Measurements from ENCODE around the gene AUTS2.
A peak's percentile ranks its signal among the peaks of the same experiment; 100 is the strongest.

The AUTS2 gene

GRCh38 chr7:69598081-69598486 is at the start of gene AUTS2:
Gene AUTS2 (plus strand): TSS chr7:69598475. CDS start chr7:69599654, 1,179 bp downstream.
- ChIA-PET POLR2A (no interaction called here), CTCF (no interaction called here)
- TF ChIP-seq ZNF596 (tag by site-specific recombination; IDR thresholded peaks at IDR 0.05) (peak; percentile 99), SP2 (tag by site-specific recombination; IDR thresholded peaks at IDR 0.05) (0 out of 2 replicates have a peak, but pooled peaks have one; percentile 5), ZNF544 (tag by site-specific recombination; IDR thresholded peaks at IDR 0.05) (no peak), ZNF530 (tag by site-specific recombination; IDR thresholded peaks at IDR 0.05; ENCODE audit: low read depth) (no peak)
- Histone ChIP-seq H3K36me3 (ENCODE audit: control insufficient read depth in 2 of 2, insufficient read depth in 1 of 2, low read length in 2 of 2) (no peaks in the 10 kb centered on the region), H3K9me3 (ENCODE audit: control insufficient read depth, insufficient read depth, low read depth, low read length) (no peaks in the 10 kb centered on the region), H3K4me3 (ENCODE audit: low read depth, low read length) (peak within 1 kb of the TSS; percentile 89), H3K27ac (ENCODE audit: extremely low read depth, low read depth, low read length) (peak within 1 kb of the TSS; percentile 98), H3K4me1 (ENCODE audit: control insufficient read depth, insufficient read depth, low read length) (peaks cover 17% of the 10 kb centered on the region)

GRCh38 chr7:69550991-69551390 is 47.3 kb upstream of the AUTS2 start:
- H3K36me3 ChIP-seq (ENCODE audit: control insufficient read depth in 2 of 2, insufficient read depth in 1 of 2, low read length in 2 of 2): no peaks in the 10 kb centered on the region
- H3K27ac ChIP-seq (ENCODE audit: extremely low read depth, low read depth, low read length): no peak overlapping the region
- ChIA-PET CTCF (no interaction called here), POLR2A (no interaction called here)
- TF ChIP-seq ZNF530 (tag by site-specific recombination; IDR thresholded peaks at IDR 0.05; ENCODE audit: low read depth) (no peak), ZNF76 (tag by site-specific recombination; IDR thresholded peaks at IDR 0.05; ENCODE audit: borderline replicate concordance, low read depth) (no peak), OSR2 (tag by site-specific recombination; IDR thresholded peaks at IDR 0.05) (no peak), EGR2 (tag by site-specific recombination; IDR thresholded peaks at IDR 0.05; ENCODE audit: low read depth) (no peak), ZNF311 (tag by site-specific recombination; IDR thresholded peaks at IDR 0.05; ENCODE audit: borderline replicate concordance) (no peak), ZSCAN16 (tag by site-specific recombination; IDR thresholded peaks at IDR 0.05) (no peak), FEZF1 (tag by site-specific recombination; IDR thresholded peaks at IDR 0.05) (no peak), ZNF560 (tag by site-specific recombination; IDR thresholded peaks at IDR 0.05; ENCODE audit: borderline replicate concordance) (no peak), ZNF10 (tag by site-specific recombination; IDR thresholded peaks at IDR 0.05) (no peak)
- TF ChIP-seq, protein P1, sequence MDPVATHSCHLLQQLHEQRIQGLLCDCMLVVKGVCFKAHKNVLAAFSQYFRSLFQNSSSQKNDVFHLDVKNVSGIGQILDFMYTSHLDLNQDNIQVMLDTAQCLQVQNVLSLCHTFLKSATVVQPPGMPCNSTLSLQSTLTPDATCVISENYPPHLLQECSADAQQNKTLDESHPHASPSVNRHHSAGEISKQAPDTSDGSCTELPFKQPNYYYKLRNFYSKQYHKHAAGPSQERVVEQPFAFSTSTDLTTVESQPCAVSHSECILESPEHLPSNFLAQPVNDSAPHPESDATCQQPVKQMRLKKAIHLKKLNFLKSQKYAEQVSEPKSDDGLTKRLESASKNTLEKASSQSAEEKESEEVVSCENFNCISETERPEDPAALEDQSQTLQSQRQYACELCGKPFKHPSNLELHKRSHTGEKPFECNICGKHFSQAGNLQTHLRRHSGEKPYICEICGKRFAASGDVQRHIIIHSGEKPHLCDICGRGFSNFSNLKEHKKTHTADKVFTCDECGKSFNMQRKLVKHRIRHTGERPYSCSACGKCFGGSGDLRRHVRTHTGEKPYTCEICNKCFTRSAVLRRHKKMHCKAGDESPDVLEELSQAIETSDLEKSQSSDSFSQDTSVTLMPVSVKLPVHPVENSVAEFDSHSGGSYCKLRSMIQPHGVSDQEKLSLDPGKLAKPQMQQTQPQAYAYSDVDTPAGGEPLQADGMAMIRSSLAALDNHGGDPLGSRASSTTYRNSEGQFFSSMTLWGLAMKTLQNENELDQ (tag by site-specific recombination; IDR thresholded peaks at IDR 0.05; ENCODE audit: low read depth): no peak
- no peaks in the 10 kb centered on the region for H3K4me1 ChIP-seq (ENCODE audit: control insufficient read depth, insufficient read depth, low read length)
- no peaks in the 10 kb centered on the region for H3K9me3 ChIP-seq (ENCODE audit: control insufficient read depth, insufficient read depth, low read depth, low read length)
- no peak overlapping the region for H3K4me3 ChIP-seq (ENCODE audit: low read depth, low read length)

- no peaks in the 10 kb centered on the region for H3K4me1 ChIP-seq (ENCODE audit: control insufficient read depth, insufficient read depth, low read length)
- no peak overlapping the region for H3K27ac ChIP-seq (ENCODE audit: extremely low read depth, low read depth, low read length)
- H3K4me3 ChIP-seq (ENCODE audit: low read depth, low read length): no peak overlapping the region
- H3K36me3 ChIP-seq (ENCODE audit: control insufficient read depth in 2 of 2, insufficient read depth in 1 of 2, low read length in 2 of 2): no peaks in the 10 kb centered on the region
- H3K9me3 ChIP-seq (ENCODE audit: control insufficient read depth, insufficient read depth, low read depth, low read length): no peaks in the 10 kb centered on the region
- ChIA-PET CTCF (no interaction called here), POLR2A (no interaction called here)
- TF ChIP-seq, protein P2, sequence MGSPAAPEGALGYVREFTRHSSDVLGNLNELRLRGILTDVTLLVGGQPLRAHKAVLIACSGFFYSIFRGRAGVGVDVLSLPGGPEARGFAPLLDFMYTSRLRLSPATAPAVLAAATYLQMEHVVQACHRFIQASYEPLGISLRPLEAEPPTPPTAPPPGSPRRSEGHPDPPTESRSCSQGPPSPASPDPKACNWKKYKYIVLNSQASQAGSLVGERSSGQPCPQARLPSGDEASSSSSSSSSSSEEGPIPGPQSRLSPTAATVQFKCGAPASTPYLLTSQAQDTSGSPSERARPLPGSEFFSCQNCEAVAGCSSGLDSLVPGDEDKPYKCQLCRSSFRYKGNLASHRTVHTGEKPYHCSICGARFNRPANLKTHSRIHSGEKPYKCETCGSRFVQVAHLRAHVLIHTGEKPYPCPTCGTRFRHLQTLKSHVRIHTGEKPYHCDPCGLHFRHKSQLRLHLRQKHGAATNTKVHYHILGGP (tag by site-specific recombination; IDR thresholded peaks at IDR 0.05): no peak
- TF ChIP-seq ZBTB44 (tag by site-specific recombination; IDR thresholded peaks at IDR 0.05) (no peak), KLF8 (tag by site-specific recombination; IDR thresholded peaks at IDR 0.05) (no peak), MYNN (tag by site-specific recombination; IDR thresholded peaks at IDR 0.05; ENCODE audit: borderline replicate concordance) (no peak), SETDB1 (IDR thresholded peaks at IDR 0.05; ENCODE audit: insufficient read length, low read length) (no peak), ZNF792 (tag by site-specific recombination; IDR thresholded peaks at IDR 0.05) (no peak), ZNF184 (tag by site-specific recombination; IDR thresholded peaks at IDR 0.05) (no peak), ZNF639 (tag by site-specific recombination; IDR thresholded peaks at IDR 0.05) (no peak), ZNF530 (tag by site-specific recombination; IDR thresholded peaks at IDR 0.05; ENCODE audit: low read depth) (no peak), ZFP3 (tag by site-specific recombination; IDR thresholded peaks at IDR 0.05; ENCODE audit: low read depth) (no peak), ZNF174 (tag by site-specific recombination; IDR thresholded peaks at IDR 0.05) (no peak)
- TF ChIP-seq, protein P3, sequence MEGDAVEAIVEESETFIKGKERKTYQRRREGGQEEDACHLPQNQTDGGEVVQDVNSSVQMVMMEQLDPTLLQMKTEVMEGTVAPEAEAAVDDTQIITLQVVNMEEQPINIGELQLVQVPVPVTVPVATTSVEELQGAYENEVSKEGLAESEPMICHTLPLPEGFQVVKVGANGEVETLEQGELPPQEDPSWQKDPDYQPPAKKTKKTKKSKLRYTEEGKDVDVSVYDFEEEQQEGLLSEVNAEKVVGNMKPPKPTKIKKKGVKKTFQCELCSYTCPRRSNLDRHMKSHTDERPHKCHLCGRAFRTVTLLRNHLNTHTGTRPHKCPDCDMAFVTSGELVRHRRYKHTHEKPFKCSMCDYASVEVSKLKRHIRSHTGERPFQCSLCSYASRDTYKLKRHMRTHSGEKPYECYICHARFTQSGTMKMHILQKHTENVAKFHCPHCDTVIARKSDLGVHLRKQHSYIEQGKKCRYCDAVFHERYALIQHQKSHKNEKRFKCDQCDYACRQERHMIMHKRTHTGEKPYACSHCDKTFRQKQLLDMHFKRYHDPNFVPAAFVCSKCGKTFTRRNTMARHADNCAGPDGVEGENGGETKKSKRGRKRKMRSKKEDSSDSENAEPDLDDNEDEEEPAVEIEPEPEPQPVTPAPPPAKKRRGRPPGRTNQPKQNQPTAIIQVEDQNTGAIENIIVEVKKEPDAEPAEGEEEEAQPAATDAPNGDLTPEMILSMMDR (tag by site-specific recombination; IDR thresholded peaks at IDR 0.05): no peak
Measured at GRCh38 chr7:69553190-69553589, 45.1 kb upstream of the AUTS2 start.
